HG02642 (cell line): ENCODE data around the gene MYL10.
"Not testable (repeated sequence)": the region's sequence is repeated elsewhere in the genome, so short reads cannot be mapped to it uniquely, and the experiment has no call there.

Experiments
- ATAC-seq: cut with Tn5 transposase; IDR thresholded peaks from one replicate; pipeline ENCODE4 v1.9.1; 2021; ENCODE audit warnings: mild to moderate bottlenecking; ENCODE audit not compliant: unreplicated experiment, poor library complexity

MYL10 gene

GRCh38 chr7:101657171-101657570 is 28.1 kb upstream of the MYL10 start:
- ATAC-seq, result no peak

DNA sequence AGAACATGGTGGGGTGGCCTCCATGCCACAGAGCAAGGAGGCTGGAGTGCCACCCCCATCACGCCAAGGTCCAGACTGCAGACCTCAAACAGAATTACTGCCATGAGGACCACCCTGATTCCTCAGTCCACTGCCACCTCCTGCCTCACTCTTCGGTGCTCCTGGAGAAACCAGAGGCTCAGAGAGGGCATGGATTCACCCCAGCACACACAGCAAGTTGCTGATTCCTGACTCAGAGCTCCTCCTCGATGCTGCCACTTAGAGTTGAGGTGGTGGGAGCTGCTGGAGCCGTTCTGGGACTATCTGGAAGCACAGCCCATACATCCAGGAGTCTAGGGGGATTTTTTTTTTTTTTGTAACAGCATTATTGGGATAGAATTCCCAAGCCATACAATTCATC is 22.0 kb upstream of the MYL10 start:
- no peak for ATAC-seq

DNA sequence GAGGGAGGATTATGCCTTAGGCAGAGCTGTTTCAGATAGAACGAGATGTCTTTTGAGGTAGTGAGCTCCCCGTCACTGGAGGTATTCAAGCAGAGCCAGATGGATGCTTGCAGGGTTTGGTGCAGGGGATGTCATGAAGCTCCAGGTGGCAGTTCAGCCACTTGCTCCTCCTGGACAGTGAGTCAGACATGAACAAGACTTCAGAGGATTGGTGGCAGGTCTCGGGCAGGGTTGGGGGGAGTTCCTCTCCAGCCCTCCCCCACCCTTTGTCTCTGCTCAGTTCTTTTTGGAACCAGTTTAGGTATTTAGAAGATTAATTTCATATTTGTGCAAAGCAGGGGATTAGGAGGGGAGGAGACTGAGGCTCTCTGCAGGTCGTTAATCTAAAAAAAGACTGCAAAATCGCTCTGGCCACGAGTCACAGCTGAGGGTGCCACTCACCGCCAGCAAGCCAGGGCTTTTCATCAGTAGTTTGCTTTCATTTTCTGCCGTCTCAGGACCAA is 21.5 kb upstream of the MYL10 start:
- no peak for ATAC-seq

- ATAC-seq, result not testable (repeated sequence)
Measured at GRCh38 chr7:101647876-101648275, 18.8 kb upstream of the MYL10 start.

DNA sequence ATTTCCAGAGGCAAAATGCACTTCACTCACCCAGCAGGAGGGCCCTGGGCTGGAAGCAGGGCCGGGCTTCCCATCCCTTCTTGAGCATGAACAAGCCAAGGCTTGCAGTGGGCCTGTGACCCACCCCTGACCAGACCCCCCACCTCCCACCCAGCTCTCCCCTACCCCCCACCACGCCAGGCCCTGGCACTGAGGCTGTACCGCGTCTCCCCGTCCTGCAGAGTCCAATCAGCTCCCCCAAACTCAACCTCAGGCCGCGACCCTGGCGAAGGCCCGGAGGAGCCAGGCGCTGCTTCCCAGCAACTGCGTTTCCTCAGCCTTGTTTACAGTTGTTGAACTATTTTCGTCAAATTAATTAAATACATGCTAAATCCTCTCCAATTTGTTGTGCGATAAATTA is 16.9 kb upstream of the MYL10 start:
- no peak for ATAC-seq

DNA sequence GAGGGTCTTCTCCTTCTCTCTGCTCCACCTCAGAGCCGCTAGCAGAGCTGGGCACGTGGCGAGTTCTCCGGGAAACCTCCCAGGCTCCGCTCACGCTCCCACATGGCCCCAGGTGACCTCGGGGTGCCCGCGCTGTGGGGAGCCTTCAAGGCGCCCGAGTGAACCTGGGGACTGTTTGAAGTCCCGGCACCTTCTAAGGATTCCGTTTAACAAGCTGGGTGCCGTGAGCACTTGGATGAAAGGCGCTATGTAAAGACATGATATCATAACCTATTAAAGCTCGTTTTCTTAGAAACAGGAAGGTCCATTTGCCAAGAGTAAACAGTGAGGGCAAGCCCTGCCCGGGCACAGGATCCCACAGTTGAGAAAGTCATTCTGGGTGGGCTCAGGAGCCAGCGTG is 15.8 kb upstream of the MYL10 start:
- no peak for ATAC-seq

GRCh38 chr7:101639127-101639526 is 10.0 kb upstream of the MYL10 start:
- not testable (repeated sequence) for ATAC-seq

GRCh38 chr7:101636822-101637623 is 7.9 kb upstream of the MYL10 start:
- ATAC-seq, result no peak

DNA sequence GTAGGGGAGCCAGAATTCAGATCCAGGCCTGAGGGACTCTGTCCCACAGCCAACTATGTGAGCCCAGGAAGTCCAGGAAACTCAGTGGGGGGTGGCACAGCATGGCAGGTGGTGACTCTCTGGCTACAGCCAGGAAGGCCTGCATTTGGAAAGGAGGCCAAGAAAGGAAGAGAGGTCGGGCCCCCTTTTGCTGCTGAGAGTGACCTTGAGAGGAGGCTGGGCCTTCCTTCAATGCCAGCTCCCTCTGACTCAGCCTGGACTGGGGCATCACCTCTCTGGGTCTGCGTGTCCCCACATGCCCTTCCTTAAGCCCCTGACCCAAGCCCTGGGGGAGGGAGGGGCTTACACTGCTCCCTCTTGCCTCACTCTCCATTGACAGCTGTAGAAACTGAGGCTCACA is 6.4 kb upstream of the MYL10 start:
- ATAC-seq, result no peak

- no peak for ATAC-seq
Measured at GRCh38 chr7:101634196-101634717, 5.2 kb upstream of the MYL10 start.

- ATAC-seq, result no peak
Measured at GRCh38 chr7:101633511-101633910, 4.4 kb upstream of the MYL10 start.

DNA sequence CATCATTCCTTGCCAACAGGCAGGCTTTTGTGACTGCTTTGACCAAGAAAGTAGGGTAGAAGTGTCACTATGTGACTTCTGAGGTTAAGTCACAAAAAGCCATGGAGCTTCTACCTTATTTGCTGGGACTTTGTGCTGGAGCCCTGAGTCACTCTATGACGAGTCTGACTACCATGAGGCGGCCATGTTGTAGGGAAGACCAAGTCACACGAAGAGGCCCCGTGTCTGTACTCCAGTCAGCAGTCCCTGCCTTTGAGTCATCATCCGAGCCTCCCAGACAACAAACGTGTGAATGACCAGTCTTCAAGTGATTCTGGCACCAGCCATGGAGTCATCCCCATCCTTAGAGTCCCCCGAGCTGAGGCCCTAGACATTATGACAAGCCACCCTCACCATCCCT is 3.5 kb upstream of the MYL10 start:
- ATAC-seq, result no peak

- no peak for ATAC-seq
Measured at GRCh38 chr7:101631224-101631714, 2.2 kb upstream of the MYL10 start.

GRCh38 chr7:101630591-101630990 is 1.5 kb upstream of the MYL10 start:
- ATAC-seq, result no peak

DNA sequence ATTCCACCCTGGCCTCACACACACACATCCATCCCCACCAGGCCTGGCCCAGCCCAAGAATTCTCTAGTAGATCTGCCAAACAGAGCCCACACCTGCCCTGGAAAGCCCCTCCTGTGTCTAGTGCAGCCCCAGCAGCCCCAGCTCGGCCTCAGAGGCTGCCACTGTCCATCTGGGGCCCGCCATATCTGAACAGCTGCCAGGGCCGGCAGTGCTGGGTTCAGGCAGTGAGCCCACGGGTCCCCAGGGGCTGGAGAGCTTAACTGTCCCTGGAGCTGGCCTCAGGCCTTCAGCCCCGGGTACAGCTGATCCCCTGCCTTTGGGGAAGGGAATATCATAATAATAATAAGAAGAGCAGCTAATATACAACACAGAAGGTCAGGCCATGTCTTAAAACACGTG is 574 bp downstream of the MYL10 start:
- ATAC-seq, result no peak

DNA sequence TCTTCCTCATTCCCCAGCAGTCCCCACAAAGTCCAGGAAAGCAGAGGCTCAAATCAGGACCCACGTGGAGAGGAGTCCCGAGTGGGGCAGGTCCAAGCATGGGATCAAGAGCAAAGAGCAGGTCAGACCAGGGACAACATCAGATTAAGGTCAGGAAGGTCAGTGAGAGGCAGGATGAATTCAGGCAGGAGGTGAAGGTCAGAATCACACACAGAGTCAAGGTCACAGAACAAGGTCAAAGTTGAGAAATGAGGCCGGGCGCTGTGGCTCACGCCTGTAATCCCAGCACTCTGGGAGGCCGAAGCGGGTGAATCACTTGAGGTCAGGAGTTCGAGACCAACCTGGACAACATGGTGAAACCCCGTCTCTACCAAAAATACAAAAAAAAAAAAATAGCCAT is 2.3 kb downstream of the MYL10 start:
- no peak for ATAC-seq

- ATAC-seq, result no peak
Measured at GRCh38 chr7:101626069-101626671, 2.9 kb downstream of the MYL10 start.

DNA sequence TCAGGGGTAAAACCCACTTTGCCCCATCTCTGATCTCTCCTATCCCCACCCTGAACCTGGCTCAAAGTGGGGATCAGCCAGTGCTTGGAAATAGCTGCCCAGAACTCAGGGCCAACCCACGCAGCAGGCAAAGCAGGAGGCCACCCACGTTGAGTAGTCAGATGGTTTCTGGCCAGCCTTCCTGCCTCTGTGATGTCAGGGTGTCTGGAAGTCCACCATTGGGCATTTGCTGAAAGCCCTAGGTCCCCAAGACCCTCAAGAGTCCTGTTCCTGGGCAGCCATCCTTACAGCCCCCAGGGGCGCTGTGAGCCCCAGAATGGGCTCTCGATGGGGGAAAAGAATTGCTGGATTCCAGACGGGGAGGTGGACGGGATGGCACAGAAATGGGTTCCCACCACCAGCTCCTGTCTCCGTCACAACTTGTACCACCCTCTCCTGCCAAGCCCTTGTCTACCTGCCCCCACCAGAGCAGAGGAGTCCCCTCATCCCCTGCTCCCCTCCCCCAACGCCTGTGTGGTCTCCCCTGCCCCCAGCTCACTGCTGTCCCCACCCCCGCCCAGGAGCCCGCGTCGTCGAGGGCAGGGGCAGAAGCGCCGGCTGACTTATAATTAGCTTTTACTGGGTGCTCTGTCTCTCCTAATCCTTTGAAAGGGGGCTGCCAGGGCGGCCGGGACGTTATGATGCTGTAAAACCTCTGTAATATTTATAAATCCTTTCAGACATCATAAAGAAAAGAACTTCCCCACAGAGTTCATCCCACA is 3.9 kb downstream of the MYL10 start:
- no peak for ATAC-seq

DNA sequence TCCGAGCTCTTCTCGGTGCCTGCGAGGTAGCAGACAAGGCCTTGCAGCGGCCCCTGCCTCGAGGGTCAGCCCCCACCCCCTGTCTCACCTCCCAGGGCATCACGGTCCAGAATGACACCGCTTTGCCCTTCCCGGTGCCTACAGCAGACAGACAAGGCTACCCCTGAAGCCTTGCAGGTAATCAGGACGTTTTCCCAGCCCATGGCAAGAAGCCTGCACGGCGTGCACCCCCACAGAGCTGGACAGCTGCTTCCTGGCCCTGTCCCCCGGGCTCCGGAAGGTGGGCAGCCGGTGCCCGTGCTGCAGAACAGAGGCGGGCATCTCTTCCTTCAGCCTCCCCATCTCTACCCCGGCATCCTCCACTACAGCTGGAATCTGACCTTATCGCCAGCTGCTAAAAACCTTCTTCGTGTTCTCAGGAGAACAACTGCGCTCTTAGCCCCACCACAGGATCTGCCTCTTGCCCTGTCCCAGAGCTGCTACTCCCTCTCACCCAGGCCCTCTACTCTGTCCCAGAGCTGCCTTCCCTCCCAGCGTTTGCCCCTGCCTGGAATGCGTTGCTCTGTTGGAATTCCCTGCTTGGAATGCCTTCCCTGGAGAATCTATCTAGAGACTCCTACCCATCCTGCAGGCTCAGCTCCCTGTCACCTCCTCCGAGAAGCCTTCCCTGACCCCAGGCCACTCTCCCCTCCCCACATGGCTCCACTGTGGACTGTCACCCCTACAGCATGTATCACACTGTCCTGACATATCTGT is 4.7 kb downstream of the MYL10 start:
- ATAC-seq, result no peak

- ATAC-seq, result no peak
Measured at GRCh38 chr7:101622609-101623173, 6.4 kb downstream of the MYL10 start.
